Transverse colon (tissue), 4 donors: ENCODE results near the gene NFS1. TPM values are rescaled to one million over a fixed set of nuclear protein-coding genes. Genes with fewer than 3 reads are reported as not detected.

Source experiments
- DNase-seq: peaks from one replicate; pipeline ENCODE4 v3.0.0-alpha.2; 2019
- H3K27ac ChIP-seq, 4 donors: fragments of 200-600 bp; sonication (generic); 2 replicates each; pipeline ENCODE4 v1.5.1; 2016 to 2018; ENCODE audit warnings: inconsistent platforms in 4 of 4
- H3K27me3 ChIP-seq: fragments of 200-600 bp; sonication (generic); 2 replicates; pipeline ENCODE4 v1.5.1; 2017; ENCODE audit warnings: inconsistent platforms
- H3K36me3 ChIP-seq, 4 donors: fragments of 200-600 bp; sonication (generic); 2 replicates each; pipeline ENCODE4 v1.5.1; 2017 to 2019; ENCODE audit warnings: inconsistent platforms in 4 of 4
- H3K4me1 ChIP-seq, 4 donors: fragments of 200-600 bp; sonication (generic); 2 replicates each; pipeline ENCODE4 v1.5.1; 2017 to 2020; ENCODE audit warnings: inconsistent platforms in 4 of 4
- H3K4me3 ChIP-seq, 4 donors: fragments of 200-600 bp; sonication (generic); 1 replicate in 1 of 4; 2 replicates in 3 of 4; pipeline versions ENCODE4 v1.5.1 to v1.6.1; 2017 to 2019; ENCODE audit warnings: inconsistent platforms in 4 of 4
- H3K9me3 ChIP-seq, 2 donors: fragments of 200-600 bp; sonication (generic); 2 replicates each; pipeline ENCODE4 v1.5.1; 2017 to 2019; ENCODE audit warnings: inconsistent platforms in 2 of 2
- EP300 ChIP-seq: sonication (generic); formaldehyde crosslinking; IDR thresholded peaks from one replicate; pipeline ENCODE4 v1.6.1; 2017; ENCODE audit warnings: antibody characterized with exemption, low read depth
- POLR2A ChIP-seq: fragments of 450-650 bp; IDR thresholded peaks from one replicate; pipeline ENCODE4 v1.6.1; 2016; ENCODE audit warnings: antibody characterized with exemption, mild to moderate bottlenecking, moderate library complexity
- POLR2AphosphoS5 ChIP-seq, 3 donors: sonication (generic); formaldehyde crosslinking; IDR thresholded peaks; one replicate each; pipeline ENCODE4 v1.6.1; 2016; ENCODE audit warnings: antibody characterized with exemption in 3 of 3
- WGBS, 2 donors: methylation state at CpG; one replicate each; pipeline ENCODE4 v1.1.5; 2018; ENCODE audit warnings: low coverage in 1 of 2; 5-methylcytosine and 5-hydroxymethylcytosine counted together
- in situ Hi-C, 4 donors: fragments of 200-750 bp; cut with MboI; loops; one replicate each; pipeline versions ENCODE4 v1.15.0 to v1.15.1; 2017; ENCODE audit warnings: low sequenced_read_pairs in 3 of 4, low pct_ligation_motif_present in 1 of 4, low pct_unique_long_range_greater_than_20kb in 1 of 4
- intact Hi-C: fragments of 100-400 bp; cut with DNase I; formaldehyde crosslinking; loops from one replicate; pipeline ENCODE4 v1.15.1; 2023; ENCODE audit warnings: low total_unique reads
- total RNA-seq, 4 donors: library from RNA; depleted of rRNA; stranded (reverse); fragments of >200 nt; gene quantifications; one replicate each; pipeline ENCODE4 v1.1.0, GENCODE V29; 2016
- TF ChIP-seq, protein P1 (sequence below), 5 experiments: fragments of 200-600 bp in 3 of 5; fragments of 450-650 bp in 2 of 5; sonication (generic) in 3 of 5; IDR thresholded peaks; 1 replicate in 2 of 5; 2 replicates in 3 of 5; pipeline ENCODE4 v1.5.1; 2016 to 2017; ENCODE audit warnings: antibody characterized with exemption in 5 of 5, inconsistent platforms in 3 of 5, mild to moderate bottlenecking in 2 of 5, moderate library complexity in 1 of 5

The NFS1 gene
- total RNA-seq, 4 donors from 2014 or later = 28.4 to 54.1 (median 42.0) TPM

DNA sequence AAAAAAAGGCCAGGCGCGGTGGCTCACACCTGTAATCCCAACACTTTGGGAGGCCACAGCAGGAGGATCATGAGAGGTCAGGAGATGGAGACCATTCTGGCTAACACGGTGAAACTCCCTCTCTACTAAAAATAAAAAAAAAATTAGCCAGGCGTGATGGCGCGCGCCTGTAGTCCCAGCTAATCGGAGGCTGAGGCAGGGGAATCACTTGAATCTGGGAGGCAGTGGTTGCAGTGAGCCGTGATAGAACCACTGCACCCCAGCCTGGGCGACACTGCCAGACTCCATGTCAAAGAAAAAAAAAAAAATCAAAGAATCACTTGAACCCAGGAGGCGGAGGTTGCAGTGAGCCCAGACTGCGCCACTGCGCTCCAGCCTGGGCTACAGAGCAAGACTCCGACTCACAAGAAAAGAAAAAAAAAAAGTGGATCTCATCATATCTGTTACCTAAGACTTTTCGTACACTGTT lies 38.7 kb upstream of the NFS1 start:
- 87 to 95% methylated on average over 10 to 15 of the region's 15 CpGs for WGBS, 2 donors

DNA sequence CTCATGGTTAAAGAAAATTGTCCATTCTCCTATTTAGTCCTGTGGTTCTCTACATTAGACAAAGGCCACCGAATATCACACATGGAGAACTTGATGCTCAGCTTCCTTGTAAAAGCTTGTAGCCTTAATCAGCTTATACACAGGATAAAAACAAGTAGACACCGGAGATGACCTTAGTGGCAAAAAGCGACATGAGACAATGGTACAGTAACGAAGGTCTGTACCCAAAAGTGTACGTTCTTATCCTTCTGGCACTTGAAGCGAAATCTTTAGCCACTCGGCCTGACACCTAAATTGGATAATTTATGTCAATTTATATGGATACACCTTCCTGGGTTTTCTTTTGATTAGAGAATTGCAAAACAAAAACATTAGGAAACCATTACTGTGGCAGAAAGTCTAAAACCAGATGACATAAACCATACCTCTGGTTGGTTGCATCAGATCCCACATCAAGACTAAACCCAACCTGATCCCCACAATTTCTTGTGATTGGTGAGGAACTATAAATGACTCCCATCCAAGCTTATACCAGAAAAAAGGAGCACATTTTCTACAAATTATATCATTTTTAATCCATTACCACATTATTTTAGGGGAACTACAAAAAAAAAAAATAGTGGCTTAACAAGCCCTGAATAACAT lies 36.8 kb upstream of the NFS1 start:
- in situ Hi-C loops = no loop called here
- peaks cover 21 to 87% (median 70%) of the 10 kb centered on the region in 4 donors for H3K4me1 ChIP-seq

More for the DNA sequence above, 38.7 kb upstream of the NFS1 start:
- H3K27me3 ChIP-seq = no peaks in the 10 kb centered on the region
- intact Hi-C loops (no loop called here), in situ Hi-C loops (no loop called here)
- H3K27ac ChIP-seq = no peak overlapping the region
- peaks cover 0 to 73% (median 34%) of the 10 kb centered on the region in 4 donors for H3K36me3 ChIP-seq
- peaks cover 21 to 72% (median 56%) of the 10 kb centered on the region in 4 donors for H3K4me1 ChIP-seq
- TF ChIP-seq, protein P1, sequence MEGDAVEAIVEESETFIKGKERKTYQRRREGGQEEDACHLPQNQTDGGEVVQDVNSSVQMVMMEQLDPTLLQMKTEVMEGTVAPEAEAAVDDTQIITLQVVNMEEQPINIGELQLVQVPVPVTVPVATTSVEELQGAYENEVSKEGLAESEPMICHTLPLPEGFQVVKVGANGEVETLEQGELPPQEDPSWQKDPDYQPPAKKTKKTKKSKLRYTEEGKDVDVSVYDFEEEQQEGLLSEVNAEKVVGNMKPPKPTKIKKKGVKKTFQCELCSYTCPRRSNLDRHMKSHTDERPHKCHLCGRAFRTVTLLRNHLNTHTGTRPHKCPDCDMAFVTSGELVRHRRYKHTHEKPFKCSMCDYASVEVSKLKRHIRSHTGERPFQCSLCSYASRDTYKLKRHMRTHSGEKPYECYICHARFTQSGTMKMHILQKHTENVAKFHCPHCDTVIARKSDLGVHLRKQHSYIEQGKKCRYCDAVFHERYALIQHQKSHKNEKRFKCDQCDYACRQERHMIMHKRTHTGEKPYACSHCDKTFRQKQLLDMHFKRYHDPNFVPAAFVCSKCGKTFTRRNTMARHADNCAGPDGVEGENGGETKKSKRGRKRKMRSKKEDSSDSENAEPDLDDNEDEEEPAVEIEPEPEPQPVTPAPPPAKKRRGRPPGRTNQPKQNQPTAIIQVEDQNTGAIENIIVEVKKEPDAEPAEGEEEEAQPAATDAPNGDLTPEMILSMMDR (IDR thresholded peaks at IDR 0.05) = no peak
- TF ChIP-seq EP300 (no peak), POLR2A (no peak), POLR2AphosphoS5 (IDR thresholded peaks at IDR 0.05) (no peak)
- H3K9me3 ChIP-seq = no peaks in the 10 kb centered on the region
- DNase-seq = no peak
- peak overlapping the region in 1 of 4 donors; percentile 81 for H3K4me3 ChIP-seq

GRCh38 chr20:35734777-35735649 lies 35.9 kb upstream of the NFS1 start:
- H3K36me3 ChIP-seq = peaks cover 0 to 99% (median 46%) of the 10 kb centered on the region in 4 donors

More for the DNA sequence above, 36.8 kb upstream of the NFS1 start:
- no peaks in the 10 kb centered on the region for H3K9me3 ChIP-seq
- TF ChIP-seq POLR2AphosphoS5 (IDR thresholded peaks at IDR 0.05) = no peak
- TF ChIP-seq EP300 = no peak
- TF ChIP-seq, protein P1 (IDR thresholded peaks at IDR 0.05) = no peak
- TF ChIP-seq POLR2A = no peak
- DNase-seq = no peak
- H3K27me3 ChIP-seq = no peaks in the 10 kb centered on the region
- no peak overlapping the region for H3K4me3 ChIP-seq
- peak overlapping the region in 1 of 4 donors; percentile 6 for H3K27ac ChIP-seq
- intact Hi-C loops = no loop called here
- 51 to 62% methylated on average over 5 to 7 of the region's 7 CpGs for WGBS, 2 donors
- peaks cover 0 to 92% (median 41%) of the 10 kb centered on the region in 4 donors for H3K36me3 ChIP-seq

More at GRCh38 chr20:35734777-35735649, 35.9 kb upstream of the NFS1 start:
- Histone ChIP-seq H3K4me1 (peaks cover 21 to 89% (median 69%) of the 10 kb centered on the region in 4 donors), H3K9me3 (no peaks in the 10 kb centered on the region), H3K4me3 (no peak overlapping the region), H3K27ac (peak overlapping the region in 1 of 4 donors; percentile 17), H3K27me3 (no peaks in the 10 kb centered on the region)
- TF ChIP-seq, protein P1 (IDR thresholded peaks at IDR 0.05) = no peak
- no peak for TF ChIP-seq EP300
- TF ChIP-seq POLR2AphosphoS5 (IDR thresholded peaks at IDR 0.05) = no peak
- TF ChIP-seq POLR2A = no peak
- no peak for DNase-seq
- in situ Hi-C loops (no loop called here), intact Hi-C loops (no loop called here)
- 64 to 78% methylated on average over 4 of the region's 4 CpGs for WGBS, 2 donors
